K562 (cell line): ENCODE measurements around the gene ARID4B. TPM values are rescaled to one million over a fixed set of nuclear protein-coding genes. Genes with fewer than 3 reads are reported as not detected.
A peak's percentile ranks its signal among the peaks of the same experiment; 100 is the strongest.

Experiments used
- ATAC-seq: fragments of 200-7000 bp; cut with Tn5 transposase; 3 replicates; pipeline ENCODE4 v1.9.1; 2020; ENCODE audit warnings: moderate library complexity
- BruUV-seq: library from RNA; stranded (reverse); fragments of 400-500 nt; replicated peaks from 2 replicates; lab custom pipeline; 2021; lab: Mats Ljungman, UMichigan
- CTCF ChIA-PET: fragments of 300-600 bp; formaldehyde crosslinking; extraction: SDS; loops from one replicate; lab custom pipeline; 2021; ENCODE audit warnings: low intra/inter-chr PET ratio; lab: Yijun Ruan, JAX
- POLR2A ChIA-PET: fragments of 300-600, 350-650 bp; sonication (Branson Sonifier 250); formaldehyde crosslinking; extraction: SDS; loops from one replicate; lab custom pipeline; 2021; ENCODE audit warnings: antibody characterized with exemption, inconsistent platforms; lab: Yijun Ruan, JAX
- DNase-seq, 4 experiments: peaks; one replicate each; pipeline versions ENCODE4 v3.0.0 to v3.0.0-alpha.2; 2011 to 2018; ENCODE audit warnings: low spot score in 3 of 4, mixed read lengths in 3 of 4; ENCODE audit errors: extremely low read depth in 1 of 4
- FAIRE-seq: peaks from 2 replicates; lab custom pipeline; 2011; peaks lifted over from hg19 to GRCh38; lab: Jason Lieb, UNC
- H2AFZ ChIP-seq: 2 replicates; pipeline ENCODE4 v1.6.0; 2011; ENCODE audit warnings: low read depth, low read length, control low read depth, inconsistent platforms
- H3K27ac ChIP-seq: fragments of 200-600 bp; 3 replicates; pipeline ENCODE4 v1.8.0; 2011; ENCODE audit warnings: low read depth, mild to moderate bottlenecking, control low read depth, inconsistent platforms, low read length, moderate library complexity, mixed read lengths; ENCODE audit errors: extremely low read depth
- H3K27me3 ChIP-seq, 2 experiments: fragments of 300-600 bp in 1 of 2; 2 replicates in 1 of 2; 3 replicates in 1 of 2; pipeline versions ENCODE4 v1.6.0 to v1.8.0; 2011; ENCODE audit warnings: inconsistent platforms in 2 of 2, low read length in 2 of 2, mild to moderate bottlenecking in 1 of 2, mixed read lengths in 1 of 2, moderate library complexity in 1 of 2; ENCODE audit not compliant: control insufficient read depth in 2 of 2, insufficient read depth in 2 of 2
- H3K36me3 ChIP-seq: fragments of 300-600 bp; 3 replicates; pipeline ENCODE4 v1.8.0; 2011; ENCODE audit warnings: mild to moderate bottlenecking, low read length, inconsistent platforms; ENCODE audit not compliant: control insufficient read depth, insufficient read depth
- H3K4me1 ChIP-seq, 2 experiments: fragments of 200-600 bp in 1 of 2; replicated peaks in 1 of 2; 2 replicates in 1 of 2; 3 replicates in 1 of 2; pipeline versions ENCODE4 v1.5.1 to v1.8.0; 2011; ENCODE audit warnings: inconsistent platforms in 2 of 2, low read length in 2 of 2, mild to moderate bottlenecking in 1 of 2, mixed read lengths in 1 of 2, moderate library complexity in 1 of 2; ENCODE audit not compliant: control insufficient read depth in 2 of 2, insufficient read depth in 2 of 2
- H3K4me2 ChIP-seq: 2 replicates; pipeline ENCODE4 v1.6.1; 2011; ENCODE audit warnings: low read length, control low read depth, inconsistent platforms, mixed read lengths; ENCODE audit not compliant: insufficient read depth
- H3K4me3 ChIP-seq: fragments of 200-600 bp; sonication (generic), shearing (Covaris generic); 2 replicates; pipeline ENCODE4 v1.5.1; 2016; ENCODE audit warnings: control low read depth, inconsistent platforms
- H3K79me2 ChIP-seq: fragments of 200-600 bp; 3 replicates; pipeline ENCODE4 v1.8.0; 2011; ENCODE audit warnings: low read length, inconsistent platforms; ENCODE audit not compliant: control insufficient read depth, insufficient read depth
- H3K9ac ChIP-seq, 2 experiments: 2 replicates each; pipeline versions ENCODE4 v1.6.0 to v1.6.1; 2011; ENCODE audit warnings: low read depth in 2 of 2, low read length in 2 of 2, control low read depth in 1 of 2, inconsistent platforms in 1 of 2, mild to moderate bottlenecking in 1 of 2, mixed read lengths in 1 of 2; ENCODE audit not compliant: insufficient read depth in 1 of 2
- H3K9me1 ChIP-seq: one replicate; pipeline ENCODE4 v1.6.0; 2011; ENCODE audit warnings: inconsistent platforms, mild to moderate bottlenecking, low read length, moderate library complexity; ENCODE audit not compliant: control insufficient read depth, insufficient read depth
- H3K9me3 ChIP-seq: replicated peaks from 2 replicates; pipeline ENCODE4 v1.5.1; 2011; ENCODE audit warnings: low read depth, low read length, inconsistent platforms; ENCODE audit not compliant: control insufficient read depth, insufficient read depth
- H4K20me1 ChIP-seq: replicated peaks from 2 replicates; pipeline ENCODE4 v1.6.1; 2011; ENCODE audit warnings: low read length, inconsistent platforms, mixed read lengths; ENCODE audit not compliant: control insufficient read depth, insufficient read depth
- CEBPB ChIP-seq: fragments of 450-650 bp; IDR thresholded peaks from 2 replicates; pipeline ENCODE4 v1.6.1; 2016; ENCODE audit warnings: missing genetic modification characterization, missing compliant biosample characterization
- HMGN3 ChIP-seq: IDR thresholded peaks from 2 replicates; pipeline ENCODE4 v1.6.1; 2011; ENCODE audit warnings: borderline replicate concordance, low read depth, mild to moderate bottlenecking, mixed read lengths, low read length; ENCODE audit not compliant: insufficient read length; ENCODE audit errors: extremely low read depth
- PHTF2 ChIP-seq: fragments of 250-450 bp; sonication (Bioruptor Pico); IDR thresholded peaks from 2 replicates; pipeline ENCODE4 v1.5.0; 2021; ENCODE audit warnings: mild to moderate bottlenecking
- ZNF316 ChIP-seq: fragments of 450-650 bp; IDR thresholded peaks from 2 replicates; pipeline ENCODE4 v1.6.1; 2016
- WGBS: fragments of 100-300 bp; shearing (Covaris generic); methylation state at CpG from one replicate; pipeline ENCODE4 v1.1.6; 2016; ENCODE audit warnings: low coverage, mixed read lengths; ENCODE audit not compliant: insufficient coverage; ENCODE audit errors: missing lambda C conversion rate; 5-methylcytosine and 5-hydroxymethylcytosine counted together
- in situ Hi-C: fragments of 300-500 bp; cut with MboI; formaldehyde crosslinking; loops from 4 replicates; pipeline ENCODE4 v1.15.0; 2018; ENCODE audit warnings: inconsistent platforms, mixed read lengths
- intact Hi-C: fragments of 100-400 bp; cut with micrococcal nuclease; formaldehyde crosslinking; loops from 2 replicates; pipeline ENCODE4 v1.14.2; 2022
- polyA plus RNA-seq, 8 experiments: library from polyadenylated mRNA; depleted of rRNA in 4 of 8; stranded (reverse) in 5 of 8; unstranded in 3 of 8; fragments of >200 nt; fragmentation: Nextera tagmentation in 2 of 8; fragmentation: Illumina TruSeq in 1 of 8; extraction: Ambion mirVana in 2 of 8; extraction: Trizol in 1 of 8; gene quantifications; 2 replicates each; pipeline versions ENCODE4 v1.2.1 to v1.2.3, GENCODE V29; 2011 to 2014; ENCODE audit warnings: inconsistent platforms in 1 of 8, missing spikeins in 1 of 8
- total RNA-seq, 7 experiments: library from RNA; depleted of rRNA in 6 of 7; stranded (reverse); fragments of >200 nt in 6 of 7; fragmentation: Illumina TruSeq in 2 of 7; extraction: Trizol in 2 of 7; gene quantifications; 2 replicates each; pipeline versions ENCODE4 v1.2.1 to v1.2.3, GENCODE V29; 2011 to 2021; ENCODE audit warnings: low replicate concordance in 1 of 7

Gene ARID4B
- total and polyA plus RNA-seq, 9 of the 15 experiments (the other 6 are each of a cell fraction or from before 2014, with no cell fraction given), result 8.4 to 38.9 (median 18.5) TPM

- TF ChIP-seq CEBPB (tag) (no peak), HMGN3 (no peak)
Measured at GRCh38 chr1:235169986-235170385, 158.0 kb downstream of the ARID4B start (continued).

- in situ Hi-C loops, result no loop called here
- CTCF ChIA-PET, result no interaction called here
- no peaks in the 10 kb centered on the region for H3K9me3 ChIP-seq
- POLR2A ChIA-PET, result interaction anchor here (0.8 to 1.2 kb wide), 2 partner anchors 23 to 29 kb away, joined by 3 to 4 read pairs; no protein-coding TSS in a partner anchor
- no peak overlapping the region for H3K27ac ChIP-seq
- intact Hi-C loops, result no loop called here
- H3K9me1 ChIP-seq, result no peaks in the 10 kb centered on the region
- no peak for FAIRE-seq
- H3K9ac ChIP-seq, result no peak overlapping the region
- no peak overlapping the region for H3K4me3 ChIP-seq
- WGBS, result 87% methylated on average over 3 of the region's 3 CpGs
- H3K4me1 ChIP-seq, result no peaks in the 10 kb centered on the region
- BruUV-seq, result no TSS peak
- H2AFZ ChIP-seq, result no peak overlapping the region
- H3K27me3 ChIP-seq, result no peaks in the 10 kb centered on the region
- H3K36me3 ChIP-seq, result peaks cover 54% of the 10 kb centered on the region
- no peak for DNase-seq
- ATAC-seq, result no peak
- no peak overlapping the region for H3K4me2 ChIP-seq
- H3K79me2 ChIP-seq, result no peaks in the 10 kb centered on the region
- TF ChIP-seq PHTF2 (CRISPR knock-in tag) (no peak), ZNF316 (0 out of 2 replicates have a peak, but pooled peaks have one; percentile 24)
- H4K20me1 ChIP-seq, result no peaks in the 10 kb centered on the region
Measured at GRCh38 chr1:235168375-235168774, 159.6 kb downstream of the ARID4B start.
